ENCODE data around the gene PIRT.

The PIRT gene

DNA sequence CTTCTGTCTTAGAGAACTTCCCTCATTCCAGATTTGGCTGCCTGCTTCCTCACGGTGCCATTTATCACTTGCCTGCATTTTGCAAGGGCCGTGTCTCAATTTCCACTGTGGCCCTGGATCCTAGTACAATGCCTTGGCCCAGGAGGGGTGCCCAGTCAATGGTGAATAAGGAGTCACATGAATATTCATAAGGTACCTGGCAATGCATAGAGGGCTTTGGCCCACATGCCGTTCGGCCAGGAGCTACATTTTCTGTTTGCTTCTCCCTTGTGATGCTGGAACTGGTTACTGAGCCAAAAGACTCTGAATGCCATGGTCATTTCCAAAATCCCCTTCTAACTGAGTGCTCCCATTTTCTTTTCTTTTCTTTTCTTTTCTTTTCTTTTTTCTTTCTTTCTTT is 4.8 kb upstream of the PIRT start:
- peaks cover 7% of the 10 kb centered on the region for H3K4me1 Mint-ChIP-seq
- H3K27ac Mint-ChIP-seq, result no peak overlapping the region
- ATAC-seq (ENCODE audit: low read depth) (no peak), DNase-seq (ENCODE audit: low spot score in 2 of 2) (no peak)
- peaks cover 1% of the 10 kb centered on the region for H3K9me3 Mint-ChIP-seq
- H3K27me3 Mint-ChIP-seq, result peaks cover 8% of the 10 kb centered on the region
- no peak overlapping the region for H3K4me3 Mint-ChIP-seq
- no peaks in the 10 kb centered on the region for H3K36me3 Mint-ChIP-seq

DNA sequence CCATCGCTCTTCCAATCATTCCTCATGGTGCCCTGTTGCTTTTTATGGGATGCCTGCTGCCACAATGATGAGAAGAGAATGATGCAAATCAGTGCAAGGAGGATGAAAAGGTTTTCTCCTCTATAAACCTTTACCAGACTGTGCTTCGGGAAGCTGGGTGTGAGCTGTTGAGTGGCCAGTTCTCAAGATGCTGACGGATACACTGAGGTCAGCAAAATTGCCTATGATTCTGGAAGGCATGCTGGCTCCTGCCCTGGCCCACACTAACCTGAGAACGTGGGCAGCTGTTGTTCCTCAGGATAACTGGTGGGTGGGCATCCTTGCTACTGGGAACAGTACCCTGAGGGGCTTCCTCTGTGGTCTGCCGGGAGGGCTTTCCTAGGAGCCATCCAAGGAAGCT is 795 bp upstream of the PIRT start:
- DNase-seq (ENCODE audit: low spot score in 2 of 2), result no peak
- no peak overlapping the region for H3K27ac Mint-ChIP-seq
- H3K36me3 Mint-ChIP-seq, result no peaks in the 10 kb centered on the region

DNA sequence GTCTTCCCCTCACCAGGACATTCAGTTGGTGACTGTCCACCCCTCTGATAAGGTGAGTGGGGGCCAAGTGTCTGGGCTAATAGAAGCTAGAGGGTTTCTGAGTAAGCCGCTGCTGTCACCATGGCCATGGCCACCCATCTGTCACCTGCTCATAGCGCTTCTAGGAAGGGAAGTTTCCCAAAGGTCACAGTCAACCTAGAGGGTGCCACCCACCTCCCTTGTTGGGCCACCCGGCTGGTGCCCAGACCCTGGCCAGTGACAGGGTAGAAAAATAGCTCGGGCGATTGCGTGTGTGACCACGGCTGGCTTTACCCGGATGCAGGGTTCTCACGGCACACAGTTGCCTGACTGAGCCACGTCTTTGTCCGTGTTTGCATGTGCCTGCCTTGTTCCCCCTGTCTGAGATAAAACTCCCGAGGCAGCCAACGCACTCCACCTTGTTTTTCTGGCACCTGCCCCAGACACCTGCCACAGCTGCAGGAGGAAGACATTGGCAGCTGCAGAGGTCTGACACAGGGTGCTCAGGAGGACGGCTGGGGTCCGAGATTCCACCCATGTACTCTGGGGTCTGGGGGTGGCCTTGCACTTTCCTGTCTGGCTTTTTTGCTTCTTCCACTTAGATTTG is 809 bp downstream of the PIRT start:
- Mint-ChIP-seq H3K9me3 (no peaks in the 10 kb centered on the region), H3K27me3 (peaks cover 5% of the 10 kb centered on the region), H3K4me3 (no peak overlapping the region), H3K27ac (no peak overlapping the region), H3K4me1 (no peaks in the 10 kb centered on the region), H3K36me3 (no peaks in the 10 kb centered on the region)
- DNase-seq (ENCODE audit: low spot score in 2 of 2) (no peak), ATAC-seq (ENCODE audit: low read depth) (no peak)

More for the DNA sequence above, 795 bp upstream of the PIRT start:
- Mint-ChIP-seq H3K4me1 (no peaks in the 10 kb centered on the region), H3K4me3 (no peak overlapping the region), H3K9me3 (no peaks in the 10 kb centered on the region), H3K27me3 (peaks cover 4% of the 10 kb centered on the region)
- no peak for ATAC-seq (ENCODE audit: low read depth)

DNA sequence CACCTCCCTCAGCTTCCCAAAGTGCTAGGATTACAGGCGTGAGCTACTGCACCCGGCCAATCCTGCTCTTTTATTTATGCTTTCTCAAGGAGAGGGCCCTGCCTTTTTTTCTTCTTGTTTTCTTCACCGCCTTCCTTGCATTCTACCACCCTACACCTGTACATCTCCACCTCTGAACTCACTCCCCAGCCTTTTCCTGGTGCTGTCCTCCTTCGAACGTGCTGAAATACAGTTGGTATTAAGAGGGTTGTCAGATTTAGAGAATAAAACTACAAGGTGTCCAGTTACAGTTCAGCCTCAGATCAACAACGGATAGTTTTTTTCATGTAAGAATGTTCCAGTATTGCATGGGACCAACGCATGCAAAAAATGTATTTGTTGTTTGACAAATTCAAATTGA is 1.7 kb downstream of the PIRT start:
- Mint-ChIP-seq H3K27ac (no peak overlapping the region), H3K9me3 (no peaks in the 10 kb centered on the region), H3K4me1 (no peaks in the 10 kb centered on the region), H3K27me3 (peaks cover 7% of the 10 kb centered on the region), H3K36me3 (no peaks in the 10 kb centered on the region), H3K4me3 (no peak overlapping the region)
- no peak for DNase-seq (ENCODE audit: low spot score in 2 of 2)
- no peak for ATAC-seq (ENCODE audit: low read depth)

DNA sequence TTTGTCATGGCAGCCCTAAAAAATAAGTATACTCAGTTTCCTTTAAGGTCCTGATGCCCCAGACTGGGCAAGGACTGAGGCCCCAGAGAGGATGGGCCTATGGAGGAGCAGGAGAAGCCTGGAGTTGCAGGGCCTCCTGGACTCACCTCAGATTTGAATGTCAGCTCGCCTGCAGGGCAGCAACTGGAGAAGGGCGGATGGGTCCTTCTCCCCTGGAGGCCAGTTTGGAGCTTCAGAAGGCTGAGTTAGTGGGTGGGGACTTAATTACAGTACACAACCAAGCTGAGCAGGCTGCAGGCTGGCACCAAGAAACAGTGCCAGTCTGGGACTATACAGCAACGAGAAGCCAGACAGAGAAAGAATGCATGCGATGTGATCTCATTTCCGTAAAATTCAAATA is 6.2 kb downstream of the PIRT start:
- H3K36me3 Mint-ChIP-seq, result no peaks in the 10 kb centered on the region
- H3K4me1 Mint-ChIP-seq, result no peaks in the 10 kb centered on the region
- DNase-seq (ENCODE audit: low spot score in 2 of 2), result no peak
- H3K4me3 Mint-ChIP-seq, result no peak overlapping the region
- no peaks in the 10 kb centered on the region for H3K9me3 Mint-ChIP-seq
- peaks cover 8% of the 10 kb centered on the region for H3K27me3 Mint-ChIP-seq
- ATAC-seq (ENCODE audit: low read depth), result no peak
- no peak overlapping the region for H3K27ac Mint-ChIP-seq

DNA sequence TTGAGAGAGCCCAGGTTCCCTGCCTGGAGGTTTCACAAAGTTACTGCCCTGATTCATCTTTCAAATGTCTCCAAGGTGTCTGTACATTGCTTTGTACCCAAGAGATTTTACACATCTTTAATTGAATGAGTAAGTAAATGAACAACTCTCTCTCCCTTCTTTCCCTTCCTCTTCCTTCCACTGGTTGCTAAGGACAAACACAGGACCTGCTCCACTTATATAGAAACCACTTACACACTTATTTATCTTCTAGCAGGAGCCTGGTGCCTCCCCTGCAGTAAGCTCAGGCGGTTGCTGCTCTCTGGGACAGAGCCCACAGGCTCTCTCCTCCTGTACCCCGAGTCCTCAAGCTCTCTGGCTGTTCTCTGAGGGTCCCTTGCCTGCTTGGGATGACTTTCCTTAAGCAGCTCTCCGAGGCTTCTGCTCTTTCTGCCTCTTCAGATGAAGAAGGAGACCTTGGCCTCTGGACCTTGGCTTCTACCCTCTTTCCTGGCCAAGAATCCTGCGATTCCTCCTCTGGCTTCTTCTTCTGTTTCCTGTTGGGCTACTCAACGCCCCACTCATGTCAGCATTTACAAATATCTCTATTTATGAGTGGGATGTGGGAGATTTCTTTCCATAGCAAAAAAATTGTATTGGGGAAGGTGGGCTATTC is 9.9 kb downstream of the PIRT start:
- H3K36me3 Mint-ChIP-seq, result no peaks in the 10 kb centered on the region

DNA sequence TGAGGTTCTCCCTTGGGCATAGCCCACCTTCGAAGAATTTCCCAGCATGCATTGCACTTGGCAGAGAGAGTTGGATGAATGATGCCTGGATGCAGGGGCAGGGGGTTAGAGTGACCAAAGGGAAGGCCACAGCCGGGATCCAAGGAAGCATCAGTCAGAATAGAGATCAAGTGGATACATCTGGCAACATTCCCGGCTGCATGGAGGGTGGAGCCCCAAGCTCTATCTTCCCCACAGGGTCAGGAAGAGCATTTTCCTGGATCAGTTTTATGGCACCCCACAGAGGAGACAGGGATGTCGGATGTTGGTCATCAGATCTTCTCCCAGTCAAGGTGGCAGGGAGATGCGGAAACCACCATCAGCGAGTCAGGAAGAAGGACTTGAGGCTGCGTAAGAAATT is 13.0 kb downstream of the PIRT start:
- Mint-ChIP-seq H3K4me3 (no peak overlapping the region), H3K4me1 (no peaks in the 10 kb centered on the region), H3K27ac (no peak overlapping the region), H3K36me3 (no peaks in the 10 kb centered on the region), H3K27me3 (peaks cover 7% of the 10 kb centered on the region), H3K9me3 (no peaks in the 10 kb centered on the region)
- ATAC-seq (ENCODE audit: low read depth) (no peak), DNase-seq (ENCODE audit: low spot score in 2 of 2) (no peak)

More for the DNA sequence above, 9.9 kb downstream of the PIRT start:
- H3K27ac Mint-ChIP-seq, result no peak overlapping the region
- H3K9me3 Mint-ChIP-seq, result no peaks in the 10 kb centered on the region
- H3K27me3 Mint-ChIP-seq, result peaks cover 11% of the 10 kb centered on the region
- H3K4me1 Mint-ChIP-seq, result no peaks in the 10 kb centered on the region
- no peak for DNase-seq (ENCODE audit: low spot score in 2 of 2)
- no peak for ATAC-seq (ENCODE audit: low read depth)
- no peak overlapping the region for H3K4me3 Mint-ChIP-seq

DNA sequence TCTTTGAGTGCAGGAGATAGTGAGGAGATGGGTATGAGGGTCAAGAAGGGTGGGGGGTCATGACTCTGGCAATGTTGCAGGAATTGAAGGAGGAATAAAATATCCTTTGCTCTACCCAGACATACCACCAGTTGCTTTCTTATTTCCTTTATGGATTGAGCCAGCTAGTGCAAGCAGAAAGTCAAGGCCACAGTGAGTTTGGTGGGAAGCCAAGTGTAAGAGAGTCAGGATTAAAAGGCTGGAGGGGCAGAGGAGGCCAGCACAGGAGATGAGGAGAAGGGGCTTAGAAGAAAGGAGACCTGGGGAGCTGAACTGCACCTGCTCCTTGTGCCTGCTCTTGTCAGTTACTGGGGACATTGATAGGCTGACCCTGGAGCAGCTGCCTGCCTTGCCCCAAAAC is 16.1 kb downstream of the PIRT start:
- no peak overlapping the region for H3K27ac Mint-ChIP-seq
- no peaks in the 10 kb centered on the region for H3K9me3 Mint-ChIP-seq
- H3K4me3 Mint-ChIP-seq, result no peak overlapping the region
- DNase-seq (ENCODE audit: low spot score in 2 of 2), result no peak
- H3K36me3 Mint-ChIP-seq, result no peaks in the 10 kb centered on the region
- no peaks in the 10 kb centered on the region for H3K4me1 Mint-ChIP-seq
- H3K27me3 Mint-ChIP-seq, result peaks cover 10% of the 10 kb centered on the region
- ATAC-seq (ENCODE audit: low read depth), result no peak

DNA sequence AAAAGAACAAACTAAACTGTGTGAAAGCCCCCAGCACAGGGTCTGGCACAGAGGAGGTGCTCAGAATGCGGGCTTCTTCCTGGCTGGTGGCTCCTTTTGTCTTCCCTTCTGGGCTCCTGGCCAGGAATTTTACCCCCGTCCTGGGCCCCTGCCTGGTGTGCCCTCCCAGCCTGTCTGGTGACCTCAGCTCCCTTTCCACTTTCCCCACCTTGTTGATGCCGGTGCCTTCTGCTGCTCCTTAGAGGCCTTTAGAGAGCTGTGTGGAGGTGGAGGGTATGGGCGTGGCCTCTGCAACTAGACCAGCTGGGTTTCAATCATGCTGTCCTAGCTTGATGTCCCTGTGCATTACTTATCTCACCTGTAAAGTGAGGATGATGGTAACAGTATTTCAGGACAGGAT is 16.8 kb downstream of the PIRT start:
- no peaks in the 10 kb centered on the region for H3K36me3 Mint-ChIP-seq
- H3K27me3 Mint-ChIP-seq, result peaks cover 10% of the 10 kb centered on the region
- ATAC-seq (ENCODE audit: low read depth) (no peak), DNase-seq (ENCODE audit: low spot score in 2 of 2) (no peak)
- no peak overlapping the region for H3K4me3 Mint-ChIP-seq
- no peaks in the 10 kb centered on the region for H3K9me3 Mint-ChIP-seq
- H3K27ac Mint-ChIP-seq, result no peak overlapping the region
- H3K4me1 Mint-ChIP-seq, result no peaks in the 10 kb centered on the region

DNA sequence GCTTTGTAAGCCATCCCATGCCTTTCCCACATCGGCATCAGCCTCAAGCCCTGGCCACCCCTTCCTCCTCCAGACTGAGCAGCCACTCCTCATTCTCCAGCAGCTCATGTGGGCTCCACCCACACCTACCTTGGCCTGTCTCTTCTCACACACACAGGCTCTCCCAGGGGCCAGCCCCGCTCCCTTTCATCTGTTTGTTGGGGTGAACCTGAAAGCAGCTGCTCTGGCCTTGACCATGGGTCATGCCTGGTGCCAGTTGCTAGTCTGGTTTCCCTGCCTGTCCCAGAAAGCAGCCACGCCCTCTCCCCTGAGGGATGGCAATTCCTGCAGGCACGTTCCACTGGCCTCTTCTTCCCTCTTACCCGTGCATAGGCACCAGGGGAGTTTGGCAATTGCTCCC is 22.6 kb downstream of the PIRT start:
- no peak overlapping the region for H3K4me3 Mint-ChIP-seq
- no peak for ATAC-seq (ENCODE audit: low read depth)

DNA sequence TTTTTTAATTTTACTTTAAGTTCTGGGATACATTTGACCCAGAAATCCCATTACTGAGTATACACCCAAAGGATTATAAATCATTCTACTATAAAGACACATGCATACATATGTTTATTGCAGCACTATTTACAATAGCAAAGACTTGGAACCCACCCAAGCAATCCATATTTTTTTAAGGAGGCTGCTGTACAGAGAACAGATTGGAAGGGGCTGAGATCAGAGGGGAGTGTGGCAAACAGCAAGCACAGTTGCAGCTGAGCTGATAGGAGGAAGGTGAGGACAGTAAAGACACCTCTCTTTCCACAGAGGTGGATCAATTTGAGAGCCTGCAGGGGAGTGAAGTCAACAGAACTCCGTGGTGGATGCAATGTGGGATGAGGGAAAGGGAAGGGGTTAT is 23.8 kb downstream of the PIRT start:
- no peak for ATAC-seq (ENCODE audit: low read depth)
- Mint-ChIP-seq H3K27me3 (peaks cover 18% of the 10 kb centered on the region), H3K27ac (no peak overlapping the region), H3K4me1 (no peaks in the 10 kb centered on the region), H3K9me3 (no peaks in the 10 kb centered on the region), H3K4me3 (no peak overlapping the region), H3K36me3 (no peaks in the 10 kb centered on the region)
- no peak for DNase-seq (ENCODE audit: low spot score in 2 of 2)

More for the DNA sequence above, 22.6 kb downstream of the PIRT start:
- no peak for DNase-seq (ENCODE audit: low spot score in 2 of 2)
- Mint-ChIP-seq H3K9me3 (no peaks in the 10 kb centered on the region), H3K27ac (no peak overlapping the region), H3K4me1 (no peaks in the 10 kb centered on the region), H3K27me3 (peaks cover 18% of the 10 kb centered on the region), H3K36me3 (no peaks in the 10 kb centered on the region)

DNA sequence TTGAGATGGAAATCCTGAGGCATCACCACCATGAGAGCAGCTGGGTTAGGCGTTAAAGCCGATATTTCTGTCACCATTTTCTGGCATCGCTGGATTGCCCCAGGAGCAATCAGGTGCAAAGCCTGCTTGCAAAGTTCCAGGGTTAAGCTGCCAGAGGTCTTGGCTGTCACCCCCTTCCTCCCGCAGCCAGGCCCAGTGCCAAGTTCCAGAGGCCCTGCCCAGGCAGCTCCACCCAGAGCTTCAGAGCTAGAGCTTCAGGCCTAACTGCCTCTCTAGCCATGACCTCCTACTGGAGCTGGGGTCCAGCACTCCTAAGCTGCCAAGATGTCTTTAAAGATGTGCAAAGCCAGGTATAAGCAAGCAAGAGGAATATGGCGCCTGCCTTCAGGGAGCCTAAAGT is 25.2 kb downstream of the PIRT start:
- no peak overlapping the region for H3K4me3 Mint-ChIP-seq
- H3K36me3 Mint-ChIP-seq, result no peaks in the 10 kb centered on the region
- no peak for DNase-seq (ENCODE audit: low spot score in 2 of 2)

DNA sequence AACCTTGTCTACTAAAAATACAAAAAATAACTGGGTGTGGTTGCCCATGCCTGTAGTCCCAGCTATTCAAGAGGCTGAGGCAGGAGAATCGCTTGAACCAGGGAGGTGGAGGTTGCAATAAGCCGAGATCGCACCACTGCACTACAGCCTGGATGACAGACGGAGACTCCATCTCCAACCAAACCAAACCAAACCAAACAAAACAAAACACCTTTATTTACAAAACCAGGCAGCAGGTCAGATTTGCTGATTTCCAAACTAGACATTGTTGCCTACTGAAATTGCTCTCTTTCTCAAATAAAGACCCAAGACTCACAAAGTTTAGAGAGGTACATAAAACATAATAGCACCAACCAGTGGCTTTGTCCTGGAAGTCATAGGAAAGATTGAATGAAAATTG is 28.3 kb downstream of the PIRT start:
- Mint-ChIP-seq H3K36me3 (no peaks in the 10 kb centered on the region), H3K27ac (no peak overlapping the region), H3K9me3 (no peaks in the 10 kb centered on the region), H3K27me3 (peaks cover 7% of the 10 kb centered on the region), H3K4me3 (no peak overlapping the region), H3K4me1 (no peaks in the 10 kb centered on the region)
- DNase-seq (ENCODE audit: low spot score in 2 of 2) (no peak), ATAC-seq (ENCODE audit: low read depth) (no peak)

More for the DNA sequence above, 25.2 kb downstream of the PIRT start:
- Mint-ChIP-seq H3K9me3 (no peaks in the 10 kb centered on the region), H3K27ac (no peak overlapping the region), H3K4me1 (no peaks in the 10 kb centered on the region), H3K27me3 (peaks cover 17% of the 10 kb centered on the region)
- no peak for ATAC-seq (ENCODE audit: low read depth)

DNA sequence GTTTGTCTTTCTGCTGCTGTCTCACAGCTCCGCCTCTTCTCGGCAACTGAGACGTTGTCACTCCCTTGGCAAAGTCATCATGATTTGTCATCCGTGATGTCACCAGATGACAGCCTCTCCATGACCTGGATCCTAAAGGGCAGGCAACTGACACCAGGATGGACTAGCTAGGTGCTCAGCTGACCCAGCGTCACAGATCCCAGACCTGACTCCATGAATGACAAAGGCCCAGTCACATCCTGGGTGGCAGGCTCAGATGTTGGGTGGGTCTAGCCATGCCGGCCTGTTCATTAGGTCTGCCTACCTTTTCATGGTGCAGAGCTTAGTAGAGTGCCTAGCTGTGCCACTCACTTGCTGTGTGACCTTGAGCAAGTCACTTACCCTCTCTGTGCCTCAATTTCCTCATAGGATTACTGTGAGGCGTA is 30.2 kb downstream of the PIRT start:
- DNase-seq (ENCODE audit: low spot score in 2 of 2), result no peak
- Mint-ChIP-seq H3K27ac (no peak overlapping the region), H3K4me3 (no peak overlapping the region), H3K36me3 (no peaks in the 10 kb centered on the region), H3K27me3 (peaks cover 5% of the 10 kb centered on the region), H3K4me1 (no peaks in the 10 kb centered on the region), H3K9me3 (no peaks in the 10 kb centered on the region)
- ATAC-seq (ENCODE audit: low read depth), result no peak
